ENCODE results near the gene MAD1L1. TPM values are rescaled to one million over a fixed set of nuclear protein-coding genes. Genes with fewer than 3 reads are reported as not detected.

Gene MAD1L1
- total and polyA plus RNA-seq, 2 of the 8 experiments (the other 6 are each of a cell fraction or from before 2014, with no cell fraction given) = 40.4 to 44.6 TPM

DNA sequence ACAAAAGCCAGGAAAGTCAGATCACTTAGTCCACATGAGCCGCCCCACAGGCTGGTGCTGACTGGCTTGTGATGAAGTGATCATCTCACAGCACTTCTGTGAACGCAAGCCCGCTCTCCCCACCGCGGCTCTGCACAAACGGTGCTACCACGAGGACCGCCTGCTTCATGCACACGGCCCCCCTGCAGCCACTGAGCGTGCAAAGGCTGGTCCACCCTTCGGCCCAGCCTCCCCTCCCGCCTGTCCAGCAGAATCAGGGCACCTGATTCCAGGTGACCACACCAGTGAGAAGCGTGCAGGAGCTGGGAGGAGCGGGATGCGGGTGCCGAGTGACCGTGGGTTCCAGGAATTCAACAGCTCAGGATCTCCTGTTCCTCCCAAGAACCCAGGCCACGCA, 32.2 kb downstream of the MAD1L1 start:
- Histone ChIP-seq H2AFZ (ENCODE audit: low read length) (no peak overlapping the region), H2BK5ac (ENCODE audit: low read depth, low read length) (no peak overlapping the region), H2BK15ac (ENCODE audit: low read length) (no peak overlapping the region), H4K8ac (ENCODE audit: extremely low read depth, insufficient read depth, low read length) (no peak overlapping the region), H3K4ac (replicated peaks; ENCODE audit: insufficient read length, low read depth, low read length) (peak overlapping the region; percentile 53), H3K79me1 (ENCODE audit: low read depth, low read length) (peaks cover 4% of the 10 kb centered on the region), H4K20me1 (replicated peaks in 1 of 2; ENCODE audit: control insufficient read depth in 1 of 2, insufficient read depth in 2 of 2, low read length in 2 of 2) (peaks cover 9 to 18% of the 10 kb centered on the region in 2 experiments), H2BK20ac (ENCODE audit: low read length) (no peak overlapping the region), H3K23ac (ENCODE audit: insufficient read length) (no peak overlapping the region), H4K91ac (replicated peaks; ENCODE audit: insufficient read length, low read length) (no peak overlapping the region), H3K18ac (ENCODE audit: extremely low read depth, low read length) (no peak overlapping the region), H3K4me2 (ENCODE audit: insufficient read depth in 1 of 2, low read depth in 2 of 2, low read length in 2 of 2) (no peak overlapping the region), H4K5ac (ENCODE audit: insufficient read length, low read depth, low read length) (no peak overlapping the region), H2BK12ac (ENCODE audit: low read depth, low read length) (no peak overlapping the region), H3K36me3 (ENCODE audit: control insufficient read depth in 2 of 4, insufficient read depth in 4 of 4, low read length in 3 of 4) (peaks cover 0 to 20% (median 14%) of the 10 kb centered on the region in 4 experiments; a peak in 6 of 8 replicates), H3K23me2 (ENCODE audit: low read depth, low read length) (no peaks in the 10 kb centered on the region), H3K9ac (replicated peaks in 1 of 4; ENCODE audit: extremely low read depth in 1 of 4, low read depth in 3 of 4, low read length in 3 of 4) (no peak overlapping the region), H3K56ac (replicated peaks; ENCODE audit: insufficient read length, low read depth, low read length) (no peak overlapping the region), H3K27ac (ENCODE audit: low read depth, low read length) (no peak overlapping the region), H3K9me3 (ENCODE audit: insufficient read depth in 2 of 2, low read depth in 1 of 2, low read length in 1 of 2) (peaks cover 5% of the 10 kb centered on the region in 2 experiments), H2BK120ac (replicated peaks; ENCODE audit: low read depth, low read length) (no peak overlapping the region), H3K79me2 (ENCODE audit: control insufficient read depth in 1 of 2, insufficient read depth in 2 of 2, low read length in 2 of 2) (peaks cover 0 to 3% of the 10 kb centered on the region in 2 experiments; a peak in 1 of 4 replicates), H3K14ac (ENCODE audit: insufficient read length) (no peak overlapping the region), H2AK5ac (ENCODE audit: low read depth, low read length) (no peak overlapping the region), H3K4me1 (replicated peaks in 1 of 4; ENCODE audit: control insufficient read depth in 3 of 4, insufficient read depth in 4 of 4, low read length in 3 of 4) (no peaks in the 10 kb centered on the region), H3K4me3 (ENCODE audit: extremely low read depth in 1 of 4, insufficient read depth in 2 of 4, low read depth in 3 of 4, low read length in 4 of 4) (no peak overlapping the region), H3K27me3 (replicated peaks in 1 of 4; ENCODE audit: control insufficient read depth in 3 of 4, extremely low read depth in 1 of 4, insufficient read depth in 3 of 4, low read length in 3 of 4) (no peaks in the 10 kb centered on the region)
- FAIRE-seq (no peak), DNase-seq (ENCODE audit: low read depth in 1 of 2, low spot score in 2 of 2) (no peak)
- ChIA-PET CTCF (ENCODE audit: partially characterized antibody) (interaction anchor here (1.1 to 2.6 kb wide), 3 partner anchors 9 to 288 kb away, joined by 3 to 8 read pairs (median 4); no protein-coding TSS in a partner anchor), POLR2A (ENCODE audit: partially characterized antibody) (no interaction called here)
- 90% methylated on average over 18 of the region's 18 CpGs; no CpG with 5 or more reads in 1 of the 2 experiments for whole genome bisulfite sequencing, 2 experiments (ENCODE audit: extremely low coverage in 1 of 2, insufficient coverage in 1 of 2, insufficient read length in 1 of 2, insufficient replicate concordance in 2 of 2, low coverage in 1 of 2, low lambda C conversion rate in 2 of 2, missing lambda C conversion rate in 1 of 2)
- no peak for TF ChIP-seq GTF2F1 (IDR thresholded peaks at IDR 0.05; ENCODE audit: borderline replicate concordance, low read depth, low read length)
- no peak for TF ChIP-seq EGR1 (IDR thresholded peaks at IDR 0.05; ENCODE audit: borderline replicate concordance, low read depth, low read length)
- TF ChIP-seq JUND (IDR thresholded peaks at IDR 0.05; ENCODE audit: low read length) = no peak
- TF ChIP-seq ZNF274 (IDR thresholded peaks at IDR 0.05; ENCODE audit: borderline replicate concordance, extremely low read depth, low read length) = no peak
- TF ChIP-seq, protein P1, sequence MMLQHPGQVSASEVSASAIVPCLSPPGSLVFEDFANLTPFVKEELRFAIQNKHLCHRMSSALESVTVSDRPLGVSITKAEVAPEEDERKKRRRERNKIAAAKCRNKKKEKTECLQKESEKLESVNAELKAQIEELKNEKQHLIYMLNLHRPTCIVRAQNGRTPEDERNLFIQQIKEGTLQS (IDR thresholded peaks at IDR 0.05; ENCODE audit: insufficient read depth, low read depth, low read length) = no peak
- no peak for TF ChIP-seq RNF2 (IDR thresholded peaks at IDR 0.05; ENCODE audit: borderline replicate concordance, low read depth, low read length, missing control alignments, poor library complexity, severe bottlenecking)
- no peak for TF ChIP-seq NANOG (IDR thresholded peaks at IDR 0.05; ENCODE audit: insufficient read depth, low read depth, low read length, poor library complexity, severe bottlenecking)
- TF ChIP-seq RAD21 (IDR thresholded peaks at IDR 0.05 in 1 of 2, conservative IDR thresholded peaks at IDR 0.05 in 1 of 2; ENCODE audit: low read depth in 2 of 2, low read length in 2 of 2) = no peak
- TF ChIP-seq, protein P2, sequence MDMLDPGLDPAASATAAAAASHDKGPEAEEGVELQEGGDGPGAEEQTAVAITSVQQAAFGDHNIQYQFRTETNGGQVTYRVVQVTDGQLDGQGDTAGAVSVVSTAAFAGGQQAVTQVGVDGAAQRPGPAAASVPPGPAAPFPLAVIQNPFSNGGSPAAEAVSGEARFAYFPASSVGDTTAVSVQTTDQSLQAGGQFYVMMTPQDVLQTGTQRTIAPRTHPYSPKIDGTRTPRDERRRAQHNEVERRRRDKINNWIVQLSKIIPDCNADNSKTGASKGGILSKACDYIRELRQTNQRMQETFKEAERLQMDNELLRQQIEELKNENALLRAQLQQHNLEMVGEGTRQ (IDR thresholded peaks at IDR 0.05; ENCODE audit: low read length) = no peak
